Neural cell (in vitro differentiated cells): ENCODE data around the gene LTBP1.

Experiments used
- CTCF ChIP-seq: fragments of 450-650 bp; IDR thresholded peaks from 2 replicates; pipeline ENCODE4 v1.5.1; 2014; ENCODE audit warnings: antibody characterized with exemption, mild to moderate bottlenecking, moderate library complexity; ENCODE audit not compliant: poor library complexity, severe bottlenecking
- EP300 ChIP-seq: fragments of 450-650 bp; conservative IDR thresholded peaks from 2 replicates; pipeline ENCODE4 v1.6.1; 2014; ENCODE audit warnings: antibody characterized with exemption, mild to moderate bottlenecking, moderate library complexity; ENCODE audit not compliant: poor library complexity, severe bottlenecking
- EZH2 ChIP-seq: fragments of 200-600, 300-800 bp; shearing (Covaris generic), sonication (generic); IDR thresholded peaks from 2 replicates; pipeline ENCODE4 v1.6.1; 2014; ENCODE audit warnings: antibody characterized with exemption, low read length, borderline replicate concordance, mild to moderate bottlenecking; ENCODE audit not compliant: insufficient read depth, poor library complexity, severe bottlenecking
- MXI1 ChIP-seq: fragments of 450-650 bp; conservative IDR thresholded peaks from 2 replicates; pipeline ENCODE4 v1.6.1; 2014; ENCODE audit warnings: antibody characterized with exemption, mild to moderate bottlenecking; ENCODE audit not compliant: poor library complexity, severe bottlenecking
- POLR2AphosphoS5 ChIP-seq: IDR thresholded peaks from 2 replicates; pipeline ENCODE4 v1.6.1; 2012
- RAD21 ChIP-seq: fragments of 450-650 bp; conservative IDR thresholded peaks from 2 replicates; pipeline ENCODE4 v1.6.1; 2014; ENCODE audit warnings: antibody characterized with exemption, mild to moderate bottlenecking, moderate library complexity
- SMC3 ChIP-seq: fragments of 450-650 bp; conservative IDR thresholded peaks from 2 replicates; pipeline ENCODE4 v1.6.1; 2014; ENCODE audit warnings: antibody characterized with exemption, mild to moderate bottlenecking, moderate library complexity; ENCODE audit not compliant: poor library complexity
- TAF1 ChIP-seq: IDR thresholded peaks from 2 replicates; pipeline ENCODE4 v1.6.1; 2012; ENCODE audit warnings: low read depth

- TF ChIP-seq CTCF (no peak), EZH2 (no peak), POLR2AphosphoS5 (no peak), SMC3 (no peak), TAF1 (no peak), EP300 (no peak), RAD21 (no peak), MXI1 (no peak)
These were observed 370.7 kb downstream of the LTBP1 start for GRCh38 chr2:33317369-33318007.
